Adrenal gland (tissue), 12 donors: ENCODE measurements around the gene CHMP1A. TPM values are rescaled to one million over a fixed set of nuclear protein-coding genes. Genes with fewer than 3 reads are reported as not detected.

ENCODE experiments used
- DNase-seq, 7 donors: peaks; one replicate each; pipeline ENCODE4 v3.0.0-alpha.2; 2019 to 2020
- H3K27ac ChIP-seq, 5 donors: fragments of 200-600 bp; sonication (generic) in 4 of 5; 1 replicate in 3 of 5; 2 replicates in 2 of 5; pipeline versions ENCODE4 v1.5.1 to v1.8.0; 2016 to 2020; ENCODE audit warnings: mild to moderate bottlenecking in 1 of 5
- H3K27me3 ChIP-seq: fragments of 200-600 bp; 2 replicates; pipeline ENCODE4 v1.8.0; 2021
- H3K36me3 ChIP-seq, 2 donors: fragments of 200-600 bp; replicated peaks in 1 of 2; 1 replicate in 1 of 2; 2 replicates in 1 of 2; pipeline versions ENCODE4 v1.5.1 to v1.8.0; 2018 to 2022
- H3K4me1 ChIP-seq, 2 donors: fragments of 200-600 bp; replicated peaks in 1 of 2; 1 replicate in 1 of 2; 2 replicates in 1 of 2; pipeline versions ENCODE4 v1.5.1 to v1.8.0; 2018 to 2021
- H3K4me3 ChIP-seq, 4 donors: fragments of 200-600 bp; sonication (generic) in 3 of 4; one replicate each; pipeline ENCODE4 v1.5.1; 2016 to 2018
- H3K9me3 ChIP-seq, 3 donors: fragments of 200-600 bp; sonication (generic) in 1 of 3; replicated peaks in 1 of 3; 1 replicate in 2 of 3; 2 replicates in 1 of 3; pipeline versions ENCODE4 v1.5.1 to v1.8.0; 2016 to 2021
- CTCF ChIP-seq, 6 experiments: fragments of 450-650 bp in 4 of 6; fragments of 200-600 bp in 2 of 6; sonication (generic) in 1 of 6; IDR thresholded peaks; 1 replicate in 5 of 6; 2 replicates in 1 of 6; pipeline versions ENCODE4 v1.5.1 to v1.8.0; 2016 to 2021; ENCODE audit warnings: antibody characterized with exemption in 6 of 6, mild to moderate bottlenecking in 2 of 6, moderate library complexity in 1 of 6
- POLR2A ChIP-seq, 2 donors: fragments of 450-650 bp; IDR thresholded peaks; one replicate each; pipeline ENCODE4 v1.6.1; 2017; ENCODE audit warnings: antibody characterized with exemption in 2 of 2, mild to moderate bottlenecking in 2 of 2, moderate library complexity in 1 of 2
- whole genome bisulfite sequencing, 4 donors: extraction: QIAGEN DNeasy Blood & Tissue Kit in 2 of 4; methylation state at CpG; one replicate each; pipeline versions ENCODE4 v1.1.5 to v1.1.7; 2013 to 2017; 5-methylcytosine and 5-hydroxymethylcytosine counted together
- intact Hi-C, 2 donors: fragments of 100-400 bp; cut with DNase I; formaldehyde crosslinking; loops; one replicate each; pipeline versions ENCODE4 v1.14.1 to v1.15.0; 2022 to 2023
- polyA plus RNA-seq, 3 donors: library from polyadenylated mRNA; stranded (reverse); fragments of 200-250 nt in 2 of 3; fragments of 350-450 nt in 1 of 3; fragmentation: Illumina TruSeq in 1 of 3; extraction: RNeasy Lipid Tissue Mini Kit (QIAGEN cat#74804) in 1 of 3; gene quantifications; one replicate each; pipeline ENCODE4 v1.2.3, GENCODE V29; 2013 to 2014
- total RNA-seq, 9 donors: library from RNA; depleted of rRNA in 4 of 9; stranded (reverse); fragments of >200 nt in 4 of 9; fragments of 120-200 nt in 1 of 9; fragmentation: NEBNext Ultra II Directional in 1 of 9; extraction: Animal tissue kit (Norgen Biotek cat#: 25700) in 1 of 9; gene quantifications; one replicate each; pipeline versions ENCODE4 v1.1.0 to v1.2.4, GENCODE V29; 2013 to 2023
- donor health status: healthy with polysubstance abuse.
- donor health status: Bipolar disorder and iron deficiency.
- donor health status: DM: yes; HTN: yes; CAD: no.
- donor health status: DM: no; HTN: no; CAD: no.
- donor health status: DM: no; HTN: no; CAD: no.
- donor health status: DM: yes; HTN: yes; CAD: no.

The CHMP1A gene
- total and polyA plus RNA-seq, 12 donors = 32.5 to 100.0 (median 64.6) TPM

GRCh38 chr16:89653656-89654295 lies 3.7 kb downstream of the CHMP1A start:
- no peaks in the 10 kb centered on the region for H3K27me3 ChIP-seq
- peaks cover 0 to 12% of the 10 kb centered on the region in 2 donors for H3K36me3 ChIP-seq
- WGBS, 4 donors = 87 to 89% (median 88%) methylated on average over 9 to 10 of the region's 10 CpGs
- H3K4me3 ChIP-seq = no peak overlapping the region
- intact Hi-C loops = no loop called here
- H3K4me1 ChIP-seq = peaks cover 10 to 16% of the 10 kb centered on the region in 2 donors
- no peak for DNase-seq
- no peak for TF ChIP-seq POLR2A (IDR thresholded peaks at IDR 0.05)
- no peak for TF ChIP-seq CTCF (IDR thresholded peaks at IDR 0.05)
- no peak overlapping the region for H3K27ac ChIP-seq
- H3K9me3 ChIP-seq = no peaks in the 10 kb centered on the region

- WGBS, 4 donors = 89 to 91% (median 89%) methylated on average over 10 to 15 of the region's 15 CpGs
- intact Hi-C loops = no loop called here
Observed at GRCh38 chr16:89651584-89651983, 5.9 kb downstream of the CHMP1A start.

GRCh38 chr16:89646906-89647305 lies 10.6 kb downstream of the CHMP1A start:
- Histone ChIP-seq H3K4me1 (no peaks in the 10 kb centered on the region), H3K27me3 (no peaks in the 10 kb centered on the region), H3K4me3 (no peak overlapping the region), H3K27ac (no peak overlapping the region), H3K9me3 (no peaks in the 10 kb centered on the region), H3K36me3 (peaks cover 0 to 41% of the 10 kb centered on the region in 2 donors)
- 89 to 92% (median 90%) methylated on average over 9 to 12 of the region's 12 CpGs for WGBS, 4 donors
- no peak for DNase-seq
- TF ChIP-seq CTCF (IDR thresholded peaks at IDR 0.05) (no peak), POLR2A (IDR thresholded peaks at IDR 0.05) (no peak)
- intact Hi-C loops = loop anchor here in 1 of 2 donors (10.0 kb wide), 1 partner anchor 412 kb away; no protein-coding TSS in a partner anchor

More at GRCh38 chr16:89651584-89651983, 5.9 kb downstream of the CHMP1A start:
- Histone ChIP-seq H3K4me3 (no peak overlapping the region), H3K9me3 (no peaks in the 10 kb centered on the region), H3K27ac (no peak overlapping the region), H3K27me3 (no peaks in the 10 kb centered on the region), H3K4me1 (peaks cover 2 to 8% of the 10 kb centered on the region in 2 donors), H3K36me3 (peaks cover 0 to 19% of the 10 kb centered on the region in 2 donors)
- peak in 1 of 7 donors; percentile 58 for DNase-seq
- no peak for TF ChIP-seq CTCF (IDR thresholded peaks at IDR 0.05)
- TF ChIP-seq POLR2A (IDR thresholded peaks at IDR 0.05) = no peak

GRCh38 chr16:89646270-89646669 lies 11.2 kb downstream of the CHMP1A start:
- Histone ChIP-seq H3K4me1 (no peaks in the 10 kb centered on the region), H3K27me3 (no peaks in the 10 kb centered on the region), H3K36me3 (peaks cover 0 to 35% of the 10 kb centered on the region in 2 donors), H3K9me3 (no peaks in the 10 kb centered on the region), H3K4me3 (no peak overlapping the region), H3K27ac (no peak overlapping the region)
- WGBS, 4 donors = 93 to 95% (median 95%) methylated on average over 10 to 22 of the region's 22 CpGs
- intact Hi-C loops = loop anchor here in 1 of 2 donors (10.0 kb wide), 1 partner anchor 411 kb away; no protein-coding TSS in a partner anchor
- TF ChIP-seq CTCF (IDR thresholded peaks at IDR 0.05) (no peak), POLR2A (IDR thresholded peaks at IDR 0.05) (no peak)
- DNase-seq = no peak
